Measurements from ENCODE around the gene LETM1. TPM values are rescaled to one million over a fixed set of nuclear protein-coding genes. Genes with fewer than 3 reads are reported as not detected.

The LETM1 gene
- total RNA-seq, 1 donor from 2014 or later, result 65.3 TPM

GRCh38 chr4:1783015-1783414, 72.9 kb downstream of the LETM1 start:
- DNase-seq (ENCODE audit: extremely low read depth, low read depth, low spot score), result no peak

- no peak for DNase-seq (ENCODE audit: extremely low read depth, low read depth, low spot score)
Observed at GRCh38 chr4:1780435-1780834, 75.5 kb downstream of the LETM1 start.

- DNase-seq (ENCODE audit: extremely low read depth, low read depth, low spot score), result no peak
Observed at GRCh38 chr4:1779588-1780382, 76.2 kb downstream of the LETM1 start.

GRCh38 chr4:1778642-1779392, 77.1 kb downstream of the LETM1 start:
- DNase-seq (ENCODE audit: extremely low read depth, low read depth, low spot score), result no peak

DNA sequence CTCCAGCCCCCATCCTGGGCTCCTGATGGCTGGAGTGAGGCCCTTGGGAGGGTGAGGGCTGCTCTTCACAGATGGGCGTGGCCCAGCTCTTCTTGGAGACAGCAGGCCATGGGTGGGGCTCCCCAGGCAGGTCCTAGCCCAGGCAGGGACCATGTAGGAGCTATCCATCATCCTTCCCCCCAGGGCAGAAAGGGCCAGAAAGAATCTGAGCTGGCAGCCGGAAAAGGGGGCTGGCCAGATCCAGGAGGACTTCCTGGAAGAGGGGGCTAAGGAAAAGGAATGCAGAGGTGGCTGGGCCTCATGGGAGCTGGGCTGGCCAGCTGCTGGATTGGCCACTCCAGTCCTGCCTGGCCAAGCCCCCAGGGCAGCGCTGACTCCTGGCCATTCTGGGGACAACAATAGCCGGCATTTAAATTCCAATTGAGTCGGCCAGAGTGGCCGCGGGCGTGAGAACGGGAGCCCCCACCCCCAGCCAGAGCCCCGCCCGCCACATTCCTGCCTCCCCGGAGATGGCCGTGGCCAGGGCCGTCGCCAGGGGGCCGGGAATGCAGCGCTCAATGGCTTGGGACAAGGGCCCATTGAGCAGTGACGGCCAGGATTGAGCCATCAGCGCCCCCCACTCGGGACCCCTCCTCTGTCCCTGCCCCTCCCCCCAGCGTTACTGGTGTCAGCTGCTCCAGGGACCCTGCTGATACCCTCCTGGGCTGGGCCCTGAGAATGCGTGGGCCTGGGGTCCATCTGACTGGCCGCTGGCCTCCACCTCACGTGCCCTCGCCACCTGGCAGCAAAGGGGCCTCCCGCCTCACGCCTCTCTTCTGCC, 77.9 kb downstream of the LETM1 start:
- DNase-seq (ENCODE audit: extremely low read depth, low read depth, low spot score), result no peak

DNA sequence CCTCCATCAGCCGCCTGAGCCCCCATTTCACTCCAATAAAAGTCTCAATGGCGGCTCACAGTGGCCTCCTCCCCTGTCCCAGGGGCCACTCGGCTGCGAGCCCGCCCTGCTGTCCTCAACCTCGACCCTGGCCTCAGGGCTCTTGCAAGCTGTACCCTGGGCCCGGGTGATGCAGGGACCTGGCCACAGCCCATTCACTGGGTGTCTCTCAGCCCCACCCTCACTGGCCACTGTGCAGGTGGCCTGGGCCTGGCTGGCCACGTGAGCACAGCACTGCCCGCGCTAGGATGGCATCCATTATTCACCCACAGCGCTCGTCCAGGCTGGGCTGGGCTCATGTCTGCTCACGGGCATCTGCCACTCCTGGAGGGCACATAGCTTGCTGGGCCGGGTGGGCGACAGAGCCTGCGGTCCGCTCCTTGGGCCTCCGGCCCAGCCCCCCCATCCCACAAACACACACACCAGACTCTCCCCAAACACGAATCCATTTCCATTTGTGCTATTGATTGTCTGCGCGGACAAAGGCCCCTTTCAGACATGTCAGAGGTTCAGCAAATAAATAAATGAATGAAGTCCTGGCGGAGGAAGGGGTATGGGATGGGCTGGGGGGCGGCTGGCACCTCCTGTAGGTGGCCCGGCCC, 79.3 kb downstream of the LETM1 start:
- DNase-seq (ENCODE audit: extremely low read depth, low read depth, low spot score), result no peak

GRCh38 chr4:1775731-1776500, 80.0 kb downstream of the LETM1 start:
- DNase-seq (ENCODE audit: extremely low read depth, low read depth, low spot score), result no peak

- no peak for DNase-seq (ENCODE audit: extremely low read depth, low read depth, low spot score)
Observed at GRCh38 chr4:1773754-1774153, 82.2 kb downstream of the LETM1 start.

DNA sequence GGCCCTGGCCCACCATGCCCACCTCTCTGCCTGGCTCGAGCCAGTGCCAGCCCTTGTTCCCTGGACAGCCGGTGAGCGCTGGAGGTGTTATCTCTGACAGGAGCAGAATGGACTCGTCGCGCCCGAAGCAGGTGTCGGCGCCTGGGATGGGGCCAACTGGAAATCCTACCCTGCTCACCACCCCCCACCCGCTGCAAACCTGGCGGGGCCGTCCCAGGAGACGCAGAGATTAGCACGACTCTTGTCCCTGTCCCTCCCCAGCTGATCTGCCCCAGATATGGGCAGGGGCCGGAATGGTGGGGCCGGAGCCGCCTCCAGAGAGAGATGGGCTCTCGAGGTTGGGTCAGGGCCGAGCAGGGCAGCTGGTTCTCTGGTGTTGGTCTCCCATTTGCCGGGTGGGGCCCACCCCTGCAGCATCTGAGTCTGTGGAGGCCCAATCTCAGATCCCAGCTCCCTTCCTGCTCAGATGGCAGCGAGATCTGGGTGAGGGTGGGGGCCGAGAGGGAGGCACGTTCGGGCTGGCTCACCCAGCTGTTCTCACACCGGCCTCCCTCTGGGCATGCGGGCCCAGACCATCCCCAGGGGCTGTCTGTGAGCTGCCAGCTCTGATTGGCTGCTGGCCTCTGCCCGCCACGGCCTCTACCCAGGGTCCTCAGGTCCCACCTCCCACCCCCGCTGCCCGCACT, 83.0 kb downstream of the LETM1 start:
- DNase-seq (ENCODE audit: extremely low read depth, low read depth, low spot score), result no peak

DNA sequence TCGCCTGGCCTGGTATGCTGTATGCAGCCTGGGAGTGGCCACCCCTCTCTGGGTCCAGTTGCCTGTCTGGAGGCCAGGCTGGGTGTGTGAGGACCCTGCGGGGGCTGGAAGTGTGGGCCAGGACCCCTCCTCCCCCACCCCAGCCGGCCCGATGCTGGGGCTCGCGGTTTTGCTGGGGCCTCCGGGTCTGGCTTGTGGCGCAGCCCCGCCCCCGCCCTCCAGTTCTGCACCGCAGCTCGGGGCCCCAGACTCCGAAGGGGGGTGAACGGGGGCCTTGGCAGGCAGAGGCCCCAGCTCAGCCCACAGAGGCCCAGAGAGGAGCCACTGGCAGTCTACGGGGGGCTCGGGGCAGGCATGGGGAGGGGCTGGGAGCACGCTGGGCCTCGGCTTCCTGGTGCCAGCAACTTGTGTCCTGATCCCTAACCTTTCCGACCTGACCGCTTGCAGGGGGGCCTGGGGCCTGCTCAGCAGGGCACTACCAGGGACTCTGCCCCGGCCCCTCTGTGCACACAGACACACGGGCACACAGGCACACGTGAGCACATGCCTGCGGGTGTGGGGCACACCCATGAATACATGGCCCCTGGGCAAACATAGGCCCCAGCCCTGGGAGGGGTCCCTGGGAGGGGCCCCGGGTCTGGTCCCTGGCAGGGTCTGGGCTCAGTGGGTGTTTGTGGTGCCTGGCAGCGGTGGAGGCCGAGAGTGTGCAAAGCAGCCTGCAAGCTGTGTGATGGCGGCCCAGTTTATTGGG, 84.2 kb downstream of the LETM1 start:
- no peak for DNase-seq (ENCODE audit: extremely low read depth, low read depth, low spot score)

GRCh38 chr4:1770791-1771231, 85.1 kb downstream of the LETM1 start:
- DNase-seq (ENCODE audit: extremely low read depth, low read depth, low spot score), result no peak

DNA sequence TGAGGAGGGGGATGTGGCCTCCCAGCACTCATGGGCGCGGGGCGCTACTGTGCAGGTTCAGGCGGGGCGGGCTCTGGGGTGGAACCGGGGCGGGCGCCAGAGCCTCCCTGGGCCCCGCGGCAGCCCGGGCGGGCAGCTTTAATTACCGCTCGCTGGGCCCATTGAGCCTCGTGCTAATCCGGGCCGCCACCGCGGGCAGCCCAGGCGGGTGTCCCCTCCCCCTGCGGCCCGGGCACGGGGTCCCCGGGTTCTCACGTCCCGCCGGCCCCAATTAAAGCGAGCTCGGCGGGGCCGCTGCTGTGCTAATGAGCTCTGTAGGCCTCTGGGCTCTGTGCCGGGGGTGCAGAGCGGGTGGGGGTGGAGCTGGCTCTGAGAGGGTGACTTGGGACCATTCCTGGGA, 85.7 kb downstream of the LETM1 start:
- no peak for DNase-seq (ENCODE audit: extremely low read depth, low read depth, low spot score)

DNA sequence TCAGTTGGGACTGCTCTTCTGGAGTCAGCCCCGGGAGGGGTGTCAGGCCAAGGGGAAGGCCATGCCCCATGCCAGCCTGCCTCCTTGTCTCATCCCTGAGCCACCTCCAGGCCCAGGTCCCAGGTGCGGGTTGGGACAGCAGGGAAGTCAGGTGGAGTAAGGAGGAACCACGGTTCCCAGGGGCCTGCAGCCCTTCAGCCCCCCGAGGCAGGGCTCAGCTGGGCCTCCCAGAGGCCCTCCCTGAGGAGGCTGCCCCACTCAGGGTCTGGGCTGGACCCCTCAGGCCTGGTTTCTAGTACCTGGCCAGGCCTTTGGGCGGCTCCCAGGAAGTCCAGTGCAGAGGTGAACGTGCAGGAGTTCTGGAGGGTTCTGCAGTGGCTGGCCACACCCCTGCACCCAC, 86.3 kb downstream of the LETM1 start:
- DNase-seq (ENCODE audit: extremely low read depth, low read depth, low spot score), result no peak

DNA sequence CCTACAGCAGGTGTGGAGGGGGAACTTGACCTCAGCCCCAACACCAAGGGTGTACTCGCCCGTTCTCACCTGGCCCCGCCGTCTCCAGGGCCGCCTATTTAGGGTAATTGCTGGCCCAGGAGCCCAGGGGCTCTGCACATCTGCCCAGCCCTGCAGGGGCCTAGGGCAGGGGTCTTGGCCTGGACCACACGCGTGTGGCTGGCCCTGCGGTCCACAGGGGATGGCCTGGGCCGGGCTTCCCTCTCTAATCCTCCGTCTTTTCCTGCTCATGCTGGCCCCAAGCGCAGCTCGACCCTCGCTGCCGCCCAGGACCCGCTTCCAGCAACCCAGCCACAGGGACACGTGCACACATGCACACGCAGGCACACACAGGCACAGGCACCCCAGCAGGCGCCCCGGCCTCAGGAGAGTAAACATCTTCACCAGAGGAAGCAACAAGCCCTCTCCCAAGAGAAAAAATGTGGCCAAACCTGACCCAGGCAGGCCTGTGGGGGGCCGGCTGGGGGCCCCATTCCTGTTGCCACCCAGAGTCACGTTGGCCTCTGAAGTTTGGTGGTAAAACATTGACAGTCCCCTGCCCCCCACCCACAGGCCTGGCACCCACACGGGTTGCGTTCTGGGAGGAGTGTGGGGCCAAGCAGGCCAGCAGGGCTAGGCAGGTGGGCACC, 87.5 kb downstream of the LETM1 start:
- DNase-seq (ENCODE audit: extremely low read depth, low read depth, low spot score), result no peak

GRCh38 chr4:1767770-1768366, 88.1 kb downstream of the LETM1 start:
- no peak for DNase-seq (ENCODE audit: extremely low read depth, low read depth, low spot score)

DNA sequence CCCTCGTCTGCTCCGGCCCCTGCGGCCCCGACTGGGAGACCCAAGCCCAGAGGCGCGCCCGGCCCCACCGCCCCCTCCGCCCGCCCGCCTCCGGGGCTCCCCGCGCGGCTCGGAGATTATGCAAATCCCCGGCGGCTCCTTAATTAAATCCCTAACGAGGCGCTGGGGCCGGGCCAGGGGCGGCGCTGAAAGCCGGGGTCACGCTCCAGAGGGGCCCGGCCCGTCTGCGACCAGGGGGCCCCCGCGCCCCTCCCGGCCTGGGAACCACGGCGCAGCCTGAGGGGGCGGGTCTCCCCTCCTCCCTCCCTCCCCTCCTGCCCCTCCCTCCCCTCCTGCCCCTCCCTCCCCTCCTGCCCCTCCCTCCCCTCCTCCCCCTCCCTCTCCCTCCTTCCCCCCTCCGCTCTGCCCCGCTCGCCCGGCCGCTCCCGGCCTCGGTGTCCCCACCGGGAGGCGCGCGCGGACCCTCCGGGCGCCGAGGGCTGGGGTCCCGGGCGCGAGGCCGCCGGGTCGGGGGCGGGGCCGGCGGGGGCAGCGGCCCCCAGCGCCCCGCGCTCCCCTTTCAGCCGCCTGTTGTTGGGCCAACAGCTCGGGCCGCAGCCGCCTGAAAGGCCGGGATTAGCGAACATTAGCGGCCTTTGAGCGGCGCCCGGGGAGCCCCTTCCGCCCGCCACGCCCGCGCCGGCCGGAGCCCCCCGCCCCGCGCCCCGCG, 88.7 kb downstream of the LETM1 start:
- no peak for DNase-seq (ENCODE audit: extremely low read depth, low read depth, low spot score)
